ENCODE results near the gene TMEM151A. TPM values are rescaled to one million over a fixed set of nuclear protein-coding genes. Genes with fewer than 3 reads are reported as not detected.
A peak's percentile ranks its signal among the peaks of the same experiment; 100 is the strongest.

The TMEM151A gene
- total and polyA plus RNA-seq, 7 experiments from 2014 or later, result 0.11 to 0.29 TPM; not detected in 5

DNA sequence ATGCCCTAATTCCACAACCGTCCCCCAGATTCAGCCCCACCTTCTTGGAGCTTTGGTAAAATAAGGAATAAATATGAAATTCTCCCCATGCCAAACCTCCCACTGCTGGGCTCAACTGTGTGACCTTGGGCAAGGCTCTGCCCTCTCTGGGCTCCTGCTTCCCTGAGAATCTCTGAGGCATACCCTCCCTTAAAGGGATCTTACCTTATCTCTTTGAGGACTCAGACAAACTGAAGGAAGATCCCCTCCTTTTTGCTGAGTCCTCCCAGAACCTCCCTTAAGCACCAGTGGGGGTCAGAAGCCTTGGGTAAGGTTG lies 22.4 kb downstream of the TMEM151A start:
- Histone ChIP-seq H3K36me3 (ENCODE audit: control insufficient read depth in 2 of 3, insufficient read depth in 3 of 3, low read length in 3 of 3) (no peaks in the 10 kb centered on the region), H3K4me3 (ENCODE audit: low read length) (no peak overlapping the region), H3K9me3 (ENCODE audit: control insufficient read depth in 2 of 3, low read length in 3 of 3) (no peaks in the 10 kb centered on the region), H3K27ac (ENCODE audit: low read depth, low read length) (peak overlapping the region; percentile 99), H3K4me1 (ENCODE audit: control insufficient read depth in 2 of 2, insufficient read depth in 2 of 2, low read length in 2 of 2) (peaks cover 31 to 54% of the 10 kb centered on the region in 2 donors), H3K27me3 (ENCODE audit: control insufficient read depth in 2 of 2, insufficient read depth in 2 of 2, low read length in 2 of 2) (no peaks in the 10 kb centered on the region)
- ATAC-seq (no peak), DNase-seq (no peak)
- CTCF ChIA-PET, result no interaction called here
- peaks cover 30 to 54% (median 44%) of the 10 kb centered on the region in 7 donors for H3K4me1 Mint-ChIP-seq
- peaks cover 0 to 5% (median 0%) of the 10 kb centered on the region in 5 donors for H3K36me3 Mint-ChIP-seq
- intact Hi-C loops (cut with micrococcal nuclease), result no loop called here
- peaks cover 0 to 6% (median 0%) of the 10 kb centered on the region in 5 donors for H3K27me3 Mint-ChIP-seq
- peaks cover 0 to 2% (median 0%) of the 10 kb centered on the region in 11 donors for H3K9me3 Mint-ChIP-seq
- peak overlapping the region; percentile 66 to 100 (median 98) for H3K27ac Mint-ChIP-seq
- peak overlapping the region; percentile 63 to 97 (median 92) for H3K4me3 Mint-ChIP-seq
- POLR2A ChIA-PET, result interaction anchor here (3.8 to 3.9 kb wide), 2 partner anchors 11 to 21 kb away, joined by 28 to 89 read pairs; partner anchors contain the start of gene RIN1

- intact Hi-C loops (cut with micrococcal nuclease), result loop anchor here in 1 of 2 donors (5.0 kb wide), 1 partner anchor 1192 kb away; the partner anchor contains the start of genes CDK2AP2 and PITPNM1
- Histone ChIP-seq H3K27ac (ENCODE audit: low read depth, low read length) (peak overlapping the region; percentile 99), H3K36me3 (ENCODE audit: control insufficient read depth in 2 of 3, insufficient read depth in 3 of 3, low read length in 3 of 3) (no peaks in the 10 kb centered on the region), H3K4me3 (ENCODE audit: low read length) (no peak overlapping the region), H3K9me3 (ENCODE audit: control insufficient read depth in 2 of 3, low read length in 3 of 3) (no peaks in the 10 kb centered on the region), H3K27me3 (ENCODE audit: control insufficient read depth in 2 of 2, insufficient read depth in 2 of 2, low read length in 2 of 2) (no peaks in the 10 kb centered on the region), H3K4me1 (ENCODE audit: control insufficient read depth in 2 of 2, insufficient read depth in 2 of 2, low read length in 2 of 2) (peaks cover 33 to 59% of the 10 kb centered on the region in 2 donors)
- peaks cover 0 to 9% (median 0%) of the 10 kb centered on the region in 5 donors for H3K27me3 Mint-ChIP-seq
- H3K4me3 Mint-ChIP-seq, result peak overlapping the region in 9 of 10 donors; percentile 63 to 97 (median 92)
- POLR2A ChIA-PET, result interaction anchor here (0.7 to 3.9 kb wide), 6 partner anchors 11 to 312 kb away, joined by 3 to 89 read pairs (median 4); partner anchors contain the start of genes B4GAT1, BANF1 and EIF1AD
- H3K9me3 Mint-ChIP-seq, result peaks cover 0 to 2% (median 0%) of the 10 kb centered on the region in 11 donors
- CTCF ChIA-PET, result no interaction called here
- no peak for DNase-seq
- H3K4me1 Mint-ChIP-seq, result peaks cover 31 to 61% (median 49%) of the 10 kb centered on the region in 7 donors
- ATAC-seq, result no peak
- peak overlapping the region; percentile 66 to 100 (median 98) for H3K27ac Mint-ChIP-seq
- peaks cover 0 to 7% (median 0%) of the 10 kb centered on the region in 5 donors for H3K36me3 Mint-ChIP-seq
Measured at GRCh38 chr11:66314561-66315497, 23.1 kb downstream of the TMEM151A start.

DNA sequence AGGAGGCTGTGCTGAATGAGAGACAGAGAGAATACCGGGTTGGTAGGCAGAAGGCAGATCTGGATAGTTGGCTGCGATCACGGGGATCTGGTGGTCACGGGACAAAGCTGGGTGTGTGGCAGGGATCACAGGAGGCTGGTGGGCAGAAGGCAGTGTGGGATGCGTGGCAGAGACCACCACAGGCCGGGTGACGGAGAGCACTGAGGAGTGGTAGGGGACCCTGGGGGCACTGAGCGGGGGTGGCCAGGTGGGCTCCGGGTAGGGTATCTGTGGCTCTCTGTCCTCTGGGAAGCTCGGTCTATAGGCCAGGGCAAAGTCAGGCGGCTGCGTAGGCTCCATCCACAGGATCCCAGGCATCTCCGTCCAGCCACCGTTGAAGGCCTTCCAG lies 23.8 kb downstream of the TMEM151A start:
- peak overlapping the region; percentile 15 to 100 (median 97) for H3K27ac Mint-ChIP-seq
- ATAC-seq, result no peak
- H3K4me1 ChIP-seq (ENCODE audit: control insufficient read depth in 2 of 2, insufficient read depth in 2 of 2, low read length in 2 of 2), result peaks cover 33 to 59% of the 10 kb centered on the region in 2 donors
- peak overlapping the region in 9 of 10 donors; percentile 37 to 83 (median 72) for H3K4me3 Mint-ChIP-seq
- intact Hi-C loops (cut with micrococcal nuclease), result loop anchor here in 1 of 2 donors (5.0 kb wide), 1 partner anchor 1192 kb away; the partner anchor contains the start of genes CDK2AP2 and PITPNM1
- DNase-seq, result no peak
- peaks cover 0 to 5% (median 0%) of the 10 kb centered on the region in 11 donors for H3K9me3 Mint-ChIP-seq
- peaks cover 0 to 9% (median 0%) of the 10 kb centered on the region in 5 donors for H3K27me3 Mint-ChIP-seq
- H3K9me3 ChIP-seq (ENCODE audit: control insufficient read depth in 2 of 3, low read length in 3 of 3), result no peaks in the 10 kb centered on the region
- peak overlapping the region; percentile 99 for H3K27ac ChIP-seq (ENCODE audit: low read depth, low read length)
- peaks cover 35 to 67% (median 51%) of the 10 kb centered on the region in 7 donors for H3K4me1 Mint-ChIP-seq
- peaks cover 0 to 12% (median 0%) of the 10 kb centered on the region in 5 donors for H3K36me3 Mint-ChIP-seq
- no peak overlapping the region for H3K4me3 ChIP-seq (ENCODE audit: low read length)
- H3K36me3 ChIP-seq (ENCODE audit: control insufficient read depth in 2 of 3, insufficient read depth in 3 of 3, low read length in 3 of 3), result no peaks in the 10 kb centered on the region
- CTCF ChIA-PET, result no interaction called here
- POLR2A ChIA-PET, result interaction anchor here (0.7 to 1.2 kb wide), 6 partner anchors 11 to 313 kb away, joined by 3 to 5 read pairs (median 4); partner anchors contain the start of genes B4GAT1, BANF1 and EIF1AD
- H3K27me3 ChIP-seq (ENCODE audit: control insufficient read depth in 2 of 2, insufficient read depth in 2 of 2, low read length in 2 of 2), result no peaks in the 10 kb centered on the region

- no peak for ATAC-seq
- intact Hi-C loops (cut with micrococcal nuclease), result loop anchor here in 1 of 2 donors (5.0 kb wide), 1 partner anchor 1191 kb away; the partner anchor contains the start of genes CDK2AP2 and PITPNM1
- Mint-ChIP-seq H3K27me3 (peaks cover 0 to 9% (median 0%) of the 10 kb centered on the region in 5 donors), H3K4me3 (peak overlapping the region in 9 of 10 donors; percentile 37 to 83 (median 67)), H3K9me3 (peaks cover 0 to 5% (median 0%) of the 10 kb centered on the region in 11 donors), H3K4me1 (peaks cover 35 to 67% (median 51%) of the 10 kb centered on the region in 7 donors), H3K27ac (peak overlapping the region; percentile 13 to 100 (median 97)), H3K36me3 (peaks cover 0 to 12% (median 0%) of the 10 kb centered on the region in 5 donors)
- H3K4me1 ChIP-seq (ENCODE audit: control insufficient read depth in 2 of 2, insufficient read depth in 2 of 2, low read length in 2 of 2), result peaks cover 33 to 59% of the 10 kb centered on the region in 2 donors
- no peaks in the 10 kb centered on the region for H3K9me3 ChIP-seq (ENCODE audit: control insufficient read depth in 2 of 3, low read length in 3 of 3)
- CTCF ChIA-PET, result interaction anchor here (2.1 kb wide), 1 partner anchor 10 kb away, joined by 14 read pairs; no protein-coding TSS in a partner anchor
- DNase-seq, result no peak
- POLR2A ChIA-PET, result interaction anchor here (0.8 to 2.9 kb wide), 9 partner anchors 11 to 314 kb away, joined by 3 to 12 read pairs (median 4); partner anchors contain the start of genes B4GAT1, BANF1, BRMS1 and EIF1AD
- H3K27ac ChIP-seq (ENCODE audit: low read depth, low read length), result peak overlapping the region; percentile 99
- no peaks in the 10 kb centered on the region for H3K27me3 ChIP-seq (ENCODE audit: control insufficient read depth in 2 of 2, insufficient read depth in 2 of 2, low read length in 2 of 2)
- no peaks in the 10 kb centered on the region for H3K36me3 ChIP-seq (ENCODE audit: control insufficient read depth in 2 of 3, insufficient read depth in 3 of 3, low read length in 3 of 3)
- H3K4me3 ChIP-seq (ENCODE audit: low read length), result no peak overlapping the region
Measured at GRCh38 chr11:66315921-66316811, 24.5 kb downstream of the TMEM151A start.

GRCh38 chr11:66316849-66317251 lies 25.2 kb downstream of the TMEM151A start, which contains the start of gene CD248:
Gene CD248 (minus strand): TSS chr11:66317044. CDS start chr11:66317027, 17 bp downstream.
- intact Hi-C loops (cut with micrococcal nuclease), result loop anchor here in 1 of 2 donors (1.0 to 5.0 kb wide), 2 partner anchors 28 to 1190 kb away; partner anchors contain the start of genes BRMS1, CDK2AP2 and PITPNM1
- Mint-ChIP-seq H3K4me1 (peaks cover 35 to 70% (median 51%) of the 10 kb centered on the region in 7 donors), H3K36me3 (peaks cover 0 to 12% (median 0%) of the 10 kb centered on the region in 5 donors), H3K4me3 (peak within 1 kb of the TSS; percentile 45 to 89 (median 83)), H3K27ac (peak within 1 kb of the TSS; percentile 88 to 100 (median 99)), H3K9me3 (peaks cover 0 to 5% (median 0%) of the 10 kb centered on the region in 11 donors), H3K27me3 (peaks cover 0 to 9% (median 0%) of the 10 kb centered on the region in 5 donors)
- Histone ChIP-seq H3K9me3 (ENCODE audit: control insufficient read depth in 2 of 3, low read length in 3 of 3) (no peaks in the 10 kb centered on the region), H3K27me3 (ENCODE audit: control insufficient read depth in 2 of 2, insufficient read depth in 2 of 2, low read length in 2 of 2) (no peaks in the 10 kb centered on the region), H3K27ac (ENCODE audit: low read depth, low read length) (peak within 1 kb of the TSS; percentile 99), H3K4me1 (ENCODE audit: control insufficient read depth in 2 of 2, insufficient read depth in 2 of 2, low read length in 2 of 2) (peaks cover 33 to 59% of the 10 kb centered on the region in 2 donors), H3K36me3 (ENCODE audit: control insufficient read depth in 2 of 3, insufficient read depth in 3 of 3, low read length in 3 of 3) (no peaks in the 10 kb centered on the region), H3K4me3 (ENCODE audit: low read length) (peak within 1 kb of the TSS; percentile 54)
- no peak for DNase-seq
- ChIA-PET POLR2A (interaction anchor here (0.9 to 2.9 kb wide), 13 partner anchors 10 to 893 kb away, joined by 3 to 26 read pairs (median 5); partner anchors contain the start of genes B4GAT1, BRMS1, MRPL11 and SLC29A2), CTCF (interaction anchor here (0.5 to 2.1 kb wide), 3 partner anchors 10 to 34 kb away, joined by 3 to 14 read pairs (median 4); no protein-coding TSS in a partner anchor)
- no peak for ATAC-seq
